Astrocyte (in vitro differentiated cells and primary cell): Measurements from ENCODE around the gene PSEN1. TPM values are rescaled to one million over a fixed set of nuclear protein-coding genes. Genes with fewer than 3 reads are reported as not detected.

ENCODE experiments used
- DNase-seq: peaks from one replicate; pipeline ENCODE4 v3.0.0-alpha.2; 2010; ENCODE audit warnings: low read depth
- FAIRE-seq: peaks from 2 replicates; lab custom pipeline; 2011; peaks lifted over from hg19 to GRCh38; lab: Jason Lieb, UNC
- H2AFZ ChIP-seq: 2 replicates; pipeline ENCODE4 v1.6.0; 2012; ENCODE audit warnings: low read depth, low read length, inconsistent platforms
- H3K27ac ChIP-seq: 2 replicates; pipeline ENCODE4 v1.5.1; 2011; ENCODE audit warnings: low read depth, low read length, inconsistent platforms
- H3K27me3 ChIP-seq: 2 replicates; pipeline ENCODE4 v1.6.0; 2011; ENCODE audit warnings: low read length, inconsistent platforms; ENCODE audit not compliant: insufficient read depth
- H3K36me3 ChIP-seq: 2 replicates; pipeline ENCODE4 v1.5.1; 2011; ENCODE audit warnings: low read length, inconsistent platforms; ENCODE audit not compliant: insufficient read depth
- H3K4me1 ChIP-seq: 2 replicates; pipeline ENCODE4 v1.5.1; 2011; ENCODE audit warnings: low read length, inconsistent platforms; ENCODE audit not compliant: insufficient read depth
- H3K4me2 ChIP-seq: 2 replicates; pipeline ENCODE4 v1.6.0; 2012; ENCODE audit warnings: low read length, inconsistent platforms
- H3K4me3 ChIP-seq: 2 replicates; pipeline ENCODE4 v1.5.1; 2011; ENCODE audit warnings: low read depth, mild to moderate bottlenecking, low read length, inconsistent platforms; ENCODE audit not compliant: insufficient read depth
- H3K79me2 ChIP-seq: 2 replicates; pipeline ENCODE4 v1.6.0; 2012; ENCODE audit warnings: mild to moderate bottlenecking, low read length, inconsistent platforms; ENCODE audit not compliant: insufficient read depth
- H3K9ac ChIP-seq: 2 replicates; pipeline ENCODE4 v1.6.0; 2012; ENCODE audit warnings: mild to moderate bottlenecking, low read length, inconsistent platforms
- H3K9me3 ChIP-seq: 2 replicates; pipeline ENCODE4 v1.5.1; 2012; ENCODE audit warnings: low read depth, mild to moderate bottlenecking, low read length, inconsistent platforms; ENCODE audit not compliant: insufficient read depth
- H4K20me1 ChIP-seq: 2 replicates; pipeline ENCODE4 v1.6.0; 2012; ENCODE audit warnings: low read length, inconsistent platforms; ENCODE audit not compliant: insufficient read depth
- H3K27ac Mint-ChIP-seq: one replicate; pipeline ENCODE4 v1.8.0; 2021; ENCODE audit warnings: mild to moderate bottlenecking, mixed read lengths; ENCODE audit not compliant: unreplicated experiment
- H3K27me3 Mint-ChIP-seq: one replicate; pipeline ENCODE4 v1.8.0; 2021; ENCODE audit warnings: low read depth, mixed read lengths; ENCODE audit not compliant: unreplicated experiment
- H3K36me3 Mint-ChIP-seq: one replicate; pipeline ENCODE4 v1.8.0; 2021; ENCODE audit warnings: low read depth, mixed read lengths; ENCODE audit not compliant: unreplicated experiment
- H3K4me1 Mint-ChIP-seq: one replicate; pipeline ENCODE4 v1.8.0; 2021; ENCODE audit warnings: low read depth, mixed read lengths; ENCODE audit not compliant: unreplicated experiment
- H3K4me3 Mint-ChIP-seq: one replicate; pipeline ENCODE4 v1.8.0; 2021; ENCODE audit warnings: mild to moderate bottlenecking, moderate library complexity, mixed read lengths; ENCODE audit not compliant: unreplicated experiment
- H3K9me3 Mint-ChIP-seq: one replicate; pipeline ENCODE4 v1.8.0; 2021; ENCODE audit warnings: mild to moderate bottlenecking, mixed read lengths; ENCODE audit not compliant: unreplicated experiment
- EZH2 ChIP-seq: IDR thresholded peaks from 2 replicates; pipeline ENCODE4 v1.6.1; 2012; ENCODE audit warnings: mild to moderate bottlenecking, low read length, inconsistent platforms; ENCODE audit not compliant: insufficient read depth
- total RNA-seq: library from RNA; stranded (reverse); gene quantifications from 2 replicates; pipeline ENCODE4 v1.2.1, GENCODE V29; 2021
- TF ChIP-seq, protein P1 (sequence below): IDR thresholded peaks from 2 replicates; pipeline ENCODE4 v1.5.1; 2011; ENCODE audit warnings: low read depth, mild to moderate bottlenecking, inconsistent platforms, low read length, moderate library complexity; ENCODE audit not compliant: insufficient read depth

Gene PSEN1
- total RNA-seq, 1 donor from 2014 or later = 89.5 TPM

- Mint-ChIP-seq H3K4me3 (no peak overlapping the region), H3K9me3 (no peaks in the 10 kb centered on the region), H3K4me1 (no peaks in the 10 kb centered on the region), H3K36me3 (peaks cover 9% of the 10 kb centered on the region), H3K27me3 (peaks cover 6% of the 10 kb centered on the region), H3K27ac (no peak overlapping the region)
- Histone ChIP-seq H3K27ac (no peak overlapping the region), H3K9me3 (no peaks in the 10 kb centered on the region), H3K27me3 (no peaks in the 10 kb centered on the region), H3K79me2 (no peaks in the 10 kb centered on the region), H3K36me3 (no peaks in the 10 kb centered on the region), H3K4me3 (no peak overlapping the region), H2AFZ (no peak overlapping the region), H3K9ac (no peak overlapping the region), H4K20me1 (no peaks in the 10 kb centered on the region), H3K4me2 (no peak overlapping the region), H3K4me1 (peaks cover 6% of the 10 kb centered on the region)
- FAIRE-seq = no peak
- no peak for TF ChIP-seq EZH2
- TF ChIP-seq, protein P1, sequence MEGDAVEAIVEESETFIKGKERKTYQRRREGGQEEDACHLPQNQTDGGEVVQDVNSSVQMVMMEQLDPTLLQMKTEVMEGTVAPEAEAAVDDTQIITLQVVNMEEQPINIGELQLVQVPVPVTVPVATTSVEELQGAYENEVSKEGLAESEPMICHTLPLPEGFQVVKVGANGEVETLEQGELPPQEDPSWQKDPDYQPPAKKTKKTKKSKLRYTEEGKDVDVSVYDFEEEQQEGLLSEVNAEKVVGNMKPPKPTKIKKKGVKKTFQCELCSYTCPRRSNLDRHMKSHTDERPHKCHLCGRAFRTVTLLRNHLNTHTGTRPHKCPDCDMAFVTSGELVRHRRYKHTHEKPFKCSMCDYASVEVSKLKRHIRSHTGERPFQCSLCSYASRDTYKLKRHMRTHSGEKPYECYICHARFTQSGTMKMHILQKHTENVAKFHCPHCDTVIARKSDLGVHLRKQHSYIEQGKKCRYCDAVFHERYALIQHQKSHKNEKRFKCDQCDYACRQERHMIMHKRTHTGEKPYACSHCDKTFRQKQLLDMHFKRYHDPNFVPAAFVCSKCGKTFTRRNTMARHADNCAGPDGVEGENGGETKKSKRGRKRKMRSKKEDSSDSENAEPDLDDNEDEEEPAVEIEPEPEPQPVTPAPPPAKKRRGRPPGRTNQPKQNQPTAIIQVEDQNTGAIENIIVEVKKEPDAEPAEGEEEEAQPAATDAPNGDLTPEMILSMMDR = no peak
- DNase-seq = no peak
These were observed 128.8 kb downstream of the PSEN1 start for GRCh38 chr14:73264885-73265720.

- Mint-ChIP-seq H3K27me3 (peaks cover 6% of the 10 kb centered on the region), H3K27ac (no peak overlapping the region), H3K4me3 (no peak overlapping the region), H3K36me3 (peaks cover 9% of the 10 kb centered on the region), H3K4me1 (no peaks in the 10 kb centered on the region), H3K9me3 (no peaks in the 10 kb centered on the region)
- no peaks in the 10 kb centered on the region for H4K20me1 ChIP-seq
- peaks cover 12% of the 10 kb centered on the region for H3K4me1 ChIP-seq
- DNase-seq = no peak
- no peak overlapping the region for H3K9ac ChIP-seq
- H3K4me3 ChIP-seq = no peak overlapping the region
- no peaks in the 10 kb centered on the region for H3K27me3 ChIP-seq
- FAIRE-seq = no peak
- no peaks in the 10 kb centered on the region for H3K9me3 ChIP-seq
- no peak overlapping the region for H2AFZ ChIP-seq
- no peak overlapping the region for H3K4me2 ChIP-seq
- no peak overlapping the region for H3K27ac ChIP-seq
- H3K79me2 ChIP-seq = no peaks in the 10 kb centered on the region
- H3K36me3 ChIP-seq = no peaks in the 10 kb centered on the region
- TF ChIP-seq, protein P1 = no peak
- TF ChIP-seq EZH2 = no peak
These were observed 129.4 kb downstream of the PSEN1 start for GRCh38 chr14:73265721-73266046.

DNA sequence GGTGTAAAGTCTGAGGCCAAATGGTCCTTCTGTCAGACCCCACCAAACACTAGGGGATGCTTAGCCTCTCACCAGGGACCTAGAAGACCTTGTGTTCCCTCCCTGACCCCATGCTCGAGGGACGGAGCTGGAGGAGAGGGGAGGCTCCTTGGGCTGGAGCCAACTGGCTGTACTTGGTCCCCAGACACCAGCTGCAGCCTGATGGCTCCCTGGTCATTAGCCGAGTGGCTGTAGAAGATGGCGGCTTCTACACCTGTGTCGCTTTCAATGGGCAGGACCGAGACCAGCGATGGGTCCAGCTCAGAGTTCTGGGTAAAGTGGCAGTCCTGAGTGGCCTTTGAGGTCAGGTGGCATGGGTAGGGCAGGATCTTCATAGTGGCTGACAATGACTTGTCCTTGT is 130.0 kb downstream of the PSEN1 start:
- TF ChIP-seq EZH2 = no peak
- TF ChIP-seq, protein P1 = no peak
- FAIRE-seq = no peak

More for the DNA sequence above, 130.0 kb downstream of the PSEN1 start:
- Mint-ChIP-seq H3K9me3 (no peaks in the 10 kb centered on the region), H3K36me3 (peaks cover 9% of the 10 kb centered on the region), H3K27ac (no peak overlapping the region), H3K4me1 (no peaks in the 10 kb centered on the region), H3K4me3 (no peak overlapping the region), H3K27me3 (peaks cover 4% of the 10 kb centered on the region)
- Histone ChIP-seq H3K4me3 (no peak overlapping the region), H3K9me3 (no peaks in the 10 kb centered on the region), H3K4me1 (peaks cover 12% of the 10 kb centered on the region), H3K36me3 (no peaks in the 10 kb centered on the region), H3K27me3 (no peaks in the 10 kb centered on the region), H2AFZ (no peak overlapping the region), H4K20me1 (no peaks in the 10 kb centered on the region), H3K9ac (no peak overlapping the region), H3K4me2 (no peak overlapping the region), H3K27ac (no peak overlapping the region), H3K79me2 (no peaks in the 10 kb centered on the region)
- DNase-seq = no peak
